DMS53 treated with DMSO at 0.1 percent for 48 hours (cell line): Measurements from ENCODE around the gene HTRA3.

Experiments used
- DNase-seq: peaks from one replicate; lab custom pipeline; 2025; ENCODE audit not compliant: unreplicated experiment; lab: John Stamatoyannopoulos, UW

Gene HTRA3

DNA sequence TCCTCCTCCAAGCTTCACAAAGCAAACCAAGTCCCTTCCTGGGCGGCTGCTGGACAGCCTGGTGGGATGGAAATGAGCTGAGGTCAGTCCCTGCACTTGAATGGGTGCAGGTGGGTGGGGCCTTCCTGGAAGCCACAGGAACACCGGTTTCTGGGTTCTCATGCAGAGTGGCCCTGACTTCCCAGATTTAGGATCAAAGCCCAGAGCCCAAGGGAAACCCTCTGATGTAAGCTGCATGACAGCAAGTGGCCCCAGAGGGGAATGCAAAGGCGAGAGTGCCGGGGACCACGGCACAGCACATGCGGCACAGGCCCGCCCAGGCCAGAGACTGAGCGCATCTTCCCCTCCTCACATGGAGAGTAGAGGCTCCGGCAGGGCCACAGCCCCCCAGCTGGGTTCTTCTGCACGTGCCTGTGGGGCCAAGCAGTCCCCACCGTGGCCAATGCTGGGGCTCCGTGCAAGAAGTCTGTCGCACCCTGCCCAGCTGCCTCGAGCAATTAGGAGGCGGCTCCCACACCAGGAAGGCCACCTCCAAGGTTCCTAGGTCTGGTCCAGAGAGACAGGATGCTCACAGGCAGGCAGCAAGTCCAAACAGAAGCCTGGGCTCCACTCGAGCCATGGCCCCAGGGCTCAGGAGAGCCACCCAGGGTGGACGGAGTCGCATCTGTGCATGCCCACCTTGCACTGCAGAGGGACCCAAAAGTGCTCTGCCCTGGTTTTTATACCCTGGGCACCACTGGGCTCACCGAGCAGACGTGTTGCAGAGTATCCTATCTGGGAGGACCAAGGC is 83.0 kb downstream of the HTRA3 start:
- DNase-seq, result no peak

DNA sequence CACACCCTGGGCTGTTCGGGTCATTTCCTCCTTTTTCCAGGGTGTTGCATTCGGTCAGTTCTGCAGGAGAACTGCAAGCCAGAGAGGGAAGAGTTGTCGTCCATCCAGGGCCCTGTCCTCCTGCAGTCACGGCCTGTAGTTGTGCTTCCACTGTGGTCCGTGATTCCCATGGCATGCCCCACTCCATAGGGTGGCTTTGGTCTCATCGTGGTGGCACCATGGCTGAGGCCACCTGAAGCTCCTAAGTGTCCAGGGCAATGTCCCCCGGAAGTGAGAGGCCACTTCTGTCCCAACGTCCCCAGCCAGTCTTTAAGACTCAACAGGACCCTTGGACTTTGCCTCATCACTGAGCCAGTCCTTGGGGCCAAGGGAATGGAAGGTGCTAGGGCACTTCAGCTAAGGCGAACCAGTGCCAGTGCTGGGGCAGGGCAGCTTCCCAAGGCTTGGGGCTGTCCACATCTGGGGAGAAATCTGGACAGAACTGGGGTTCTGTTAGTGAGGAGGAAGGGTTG is 83.7 kb downstream of the HTRA3 start:
- no peak for DNase-seq

DNA sequence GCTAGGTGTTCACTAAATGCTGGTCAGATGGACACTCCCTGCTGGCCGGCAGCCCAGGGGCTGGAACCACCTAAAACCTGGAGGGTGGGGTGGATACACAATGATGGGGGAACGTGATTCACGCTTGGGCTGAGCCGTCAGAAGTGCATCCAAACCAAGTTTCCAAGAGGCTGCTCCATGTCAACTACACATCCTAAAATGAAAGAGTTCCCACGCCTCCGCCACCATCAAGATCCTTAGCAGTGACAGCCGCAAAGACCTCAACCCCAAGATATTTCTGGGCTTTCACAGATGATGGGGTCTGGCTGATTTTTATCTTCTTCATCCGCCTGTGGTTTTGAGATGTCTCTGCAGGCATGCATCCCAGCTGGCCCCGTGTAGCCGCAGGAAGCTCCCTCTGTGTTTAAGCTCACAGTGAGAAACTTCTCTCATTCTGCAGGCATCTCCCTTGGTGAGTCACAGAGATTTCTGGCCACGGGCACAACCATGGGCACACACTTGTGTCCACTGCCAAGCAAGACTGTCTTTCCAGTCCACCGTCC is 84.4 kb downstream of the HTRA3 start:
- no peak for DNase-seq

DNA sequence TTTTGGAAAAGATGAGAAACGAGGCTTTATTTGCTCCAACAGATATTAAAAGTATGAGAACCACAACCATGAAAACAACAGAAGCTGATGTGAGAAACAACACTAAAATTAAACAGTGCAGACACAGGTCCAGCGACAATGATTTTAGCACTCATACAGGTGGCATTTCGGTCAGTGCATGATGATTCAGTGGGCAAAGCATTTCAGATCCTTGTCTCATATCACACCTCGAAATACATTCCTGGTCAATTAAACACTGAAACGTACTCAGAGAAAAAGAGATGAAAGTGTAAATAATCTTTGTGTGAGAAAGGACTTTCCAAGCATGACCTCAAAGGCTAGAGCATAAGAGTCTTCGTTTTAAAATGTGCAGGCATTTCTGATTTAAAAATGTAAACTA is 85.8 kb downstream of the HTRA3 start:
- no peak for DNase-seq

DNA sequence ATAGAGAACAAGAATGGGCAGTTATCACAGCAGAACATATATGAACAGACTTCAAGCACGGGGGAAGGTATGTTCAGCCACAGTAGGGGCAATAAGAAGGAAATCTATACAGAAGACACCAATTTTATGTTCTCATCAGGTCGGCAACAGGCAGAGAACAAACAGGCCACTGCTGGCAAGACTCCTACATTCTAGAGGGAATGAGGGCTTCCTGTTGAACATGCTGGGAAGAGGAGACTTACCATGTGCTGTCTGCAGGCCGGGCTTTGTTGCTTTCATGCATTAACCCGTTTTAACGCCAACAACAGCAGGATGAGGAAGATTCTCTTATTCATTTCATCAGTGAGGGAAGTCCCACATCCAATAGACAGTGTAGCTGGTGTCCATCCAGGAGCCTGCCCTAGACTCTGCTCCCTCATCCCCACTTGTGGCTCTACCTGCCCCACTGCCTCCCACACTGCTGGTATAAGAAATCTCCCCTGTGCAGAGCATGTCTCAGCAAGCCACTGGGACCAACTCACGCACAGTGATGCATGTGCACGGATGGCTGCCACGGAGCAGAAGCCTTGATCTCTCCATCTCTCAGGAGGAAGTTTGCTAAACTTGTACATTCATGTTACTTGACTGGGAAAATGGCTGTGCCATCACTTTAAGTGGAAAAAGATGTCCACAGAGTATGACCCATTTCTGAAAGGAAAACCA is 86.5 kb downstream of the HTRA3 start:
- DNase-seq, result no peak
